Astrocyte of the spinal cord (primary cell): ENCODE measurements around the gene EHBP1L1.

Experiments used
- DNase-seq: peaks from one replicate; pipeline ENCODE4 v3.0.0; 2011; ENCODE audit warnings: low read depth, low spot score
- H3K4me3 ChIP-seq: 2 replicates; pipeline ENCODE4 v1.5.1; 2011; ENCODE audit warnings: low read depth, mild to moderate bottlenecking, low read length, moderate library complexity
- CTCF ChIP-seq: IDR thresholded peaks from 2 replicates; pipeline ENCODE4 v1.5.1; 2012; ENCODE audit warnings: low read depth, mild to moderate bottlenecking, low read length, inconsistent platforms
- in situ Hi-C: cut with HindIII; loops from 2 replicates; pipeline ENCODE4 v1.10.0; 2017; ENCODE audit warnings: low sequenced_read_pairs

EHBP1L1 gene

GRCh38 chr11:65583589-65583988 lies 7.7 kb downstream of the EHBP1L1 start:
- no peak overlapping the region for H3K4me3 ChIP-seq
- no peak for TF ChIP-seq CTCF
- in situ Hi-C loops: no loop called here
- no peak for DNase-seq

- no peak for DNase-seq
- no peak overlapping the region for H3K4me3 ChIP-seq
- in situ Hi-C loops: no loop called here
- TF ChIP-seq CTCF: no peak
These were observed 8.3 kb downstream of the EHBP1L1 start for GRCh38 chr11:65584106-65584505.

GRCh38 chr11:65584723-65585171 lies 8.9 kb downstream of the EHBP1L1 start:
- DNase-seq: no peak
- H3K4me3 ChIP-seq: no peak overlapping the region
- TF ChIP-seq CTCF: no peak
- in situ Hi-C loops: no loop called here

GRCh38 chr11:65585396-65586246 lies 9.8 kb downstream of the EHBP1L1 start:
- in situ Hi-C loops: no loop called here
- no peak for DNase-seq
- H3K4me3 ChIP-seq: no peak overlapping the region
- TF ChIP-seq CTCF: no peak

- in situ Hi-C loops: no loop called here
- no peak for DNase-seq
These were observed 10.4 kb downstream of the EHBP1L1 start for GRCh38 chr11:65586247-65586630.

GRCh38 chr11:65586676-65587075 lies 10.8 kb downstream of the EHBP1L1 start:
- in situ Hi-C loops: no loop called here
- no peak for TF ChIP-seq CTCF
- DNase-seq: no peak
- no peak overlapping the region for H3K4me3 ChIP-seq

More at GRCh38 chr11:65586247-65586630, 10.4 kb downstream of the EHBP1L1 start:
- no peak overlapping the region for H3K4me3 ChIP-seq
- TF ChIP-seq CTCF: no peak
